Tibial nerve (tissue), 4 donors: Measurements from ENCODE around the gene GPR37L1. TPM values are rescaled to one million over a fixed set of nuclear protein-coding genes. Genes with fewer than 3 reads are reported as not detected.
A peak's percentile ranks its signal among the peaks of the same experiment; 100 is the strongest.

Experiments
- DNase-seq, 2 donors: peaks; one replicate each; pipeline ENCODE4 v3.0.0-alpha.2; 2019; ENCODE audit warnings: low spot score in 2 of 2
- H3K27ac ChIP-seq, 4 donors: fragments of 200-600 bp; sonication (generic) in 3 of 4; one replicate each; pipeline ENCODE4 v1.5.1; 2017 to 2019; ENCODE audit warnings: mild to moderate bottlenecking in 1 of 4
- H3K27me3 ChIP-seq, 2 donors: fragments of 200-600 bp; sonication (generic) in 1 of 2; one replicate each; pipeline versions ENCODE4 v1.5.1 to v1.6.0; 2017 to 2019
- H3K36me3 ChIP-seq, 3 donors: fragments of 200-600 bp; sonication (generic); one replicate each; pipeline ENCODE4 v1.5.1; 2018 to 2019
- H3K4me1 ChIP-seq, 4 donors: fragments of 200-600 bp; sonication (generic) in 3 of 4; one replicate each; pipeline ENCODE4 v1.5.1; 2017 to 2019
- H3K4me3 ChIP-seq, 4 donors: fragments of 200-600 bp; sonication (generic) in 3 of 4; one replicate each; pipeline ENCODE4 v1.5.1; 2017 to 2019; ENCODE audit warnings: mild to moderate bottlenecking in 1 of 4, moderate library complexity in 1 of 4
- H3K9me3 ChIP-seq, 4 donors: fragments of 200-600 bp; sonication (generic) in 3 of 4; one replicate each; pipeline ENCODE4 v1.5.1; 2017 to 2019
- EP300 ChIP-seq, 2 donors: sonication (generic); formaldehyde crosslinking; IDR thresholded peaks; one replicate each; pipeline ENCODE4 v1.6.1; 2017; ENCODE audit warnings: antibody characterized with exemption in 2 of 2, mild to moderate bottlenecking in 1 of 2
- POLR2A ChIP-seq, 2 donors: fragments of 450-650 bp; IDR thresholded peaks; one replicate each; pipeline ENCODE4 v1.6.1; 2017; ENCODE audit warnings: antibody characterized with exemption in 2 of 2, mild to moderate bottlenecking in 2 of 2, moderate library complexity in 2 of 2
- WGBS, 2 donors: methylation state at CpG; one replicate each; pipeline ENCODE4 v1.1.5; 2018; 5-methylcytosine and 5-hydroxymethylcytosine counted together
- total RNA-seq, 4 donors: library from RNA; depleted of rRNA; stranded (reverse); fragments of >200 nt; gene quantifications; one replicate each; pipeline ENCODE4 v1.1.0, GENCODE V29; 2016
- TF ChIP-seq, protein P1 (sequence below), 5 experiments: fragments of 200-600 bp in 3 of 5; fragments of 450-650 bp in 2 of 5; sonication (generic) in 3 of 5; IDR thresholded peaks; one replicate each; pipeline ENCODE4 v1.5.1; 2016 to 2019; ENCODE audit warnings: antibody characterized with exemption in 5 of 5, mild to moderate bottlenecking in 3 of 5, moderate library complexity in 2 of 5

Gene GPR37L1
- total RNA-seq, 4 donors from 2014 or later, result 13.8 to 26.3 (median 24.3) TPM

DNA sequence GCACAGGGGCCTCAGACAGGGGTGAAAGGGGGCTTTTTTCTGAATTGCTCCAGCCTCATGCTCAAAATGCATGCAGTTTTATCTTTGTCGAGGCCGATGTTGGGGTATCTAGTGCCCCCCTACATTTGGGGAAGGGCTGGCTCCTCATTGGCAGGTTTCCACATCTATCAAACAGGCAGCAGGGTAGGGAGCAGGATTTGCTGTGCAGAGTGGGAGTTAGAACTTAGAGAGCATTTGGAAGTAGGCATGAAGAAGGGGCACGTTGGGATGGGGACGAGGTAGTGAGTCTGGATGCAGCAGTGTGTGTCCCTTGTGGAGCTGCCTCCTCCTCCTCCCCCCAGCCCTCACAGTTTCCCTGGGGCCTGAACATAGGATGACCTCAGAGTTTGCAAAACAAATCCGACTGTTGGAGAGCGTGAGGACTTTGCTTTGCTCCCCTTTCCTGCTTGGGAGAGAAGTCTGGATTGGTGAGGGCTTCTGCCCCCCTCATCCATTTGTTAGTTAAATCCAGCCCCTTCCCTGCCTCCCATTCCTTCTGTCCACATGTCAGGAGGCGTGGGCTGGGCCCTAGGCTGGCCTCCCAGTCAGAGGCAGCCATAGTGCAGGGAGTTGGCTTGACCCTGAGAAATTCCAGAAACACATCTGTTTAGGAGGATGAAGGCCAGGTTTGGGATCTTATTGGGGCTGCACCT lies 36.9 kb upstream of the GPR37L1 start:
- Histone ChIP-seq H3K36me3 (no peaks in the 10 kb centered on the region), H3K9me3 (no peaks in the 10 kb centered on the region), H3K27ac (peak overlapping the region in 3 of 4 donors; percentile 60 to 82 (median 81)), H3K4me1 (peaks cover 7 to 39% (median 19%) of the 10 kb centered on the region in 4 donors), H3K4me3 (no peak overlapping the region), H3K27me3 (no peaks in the 10 kb centered on the region)
- no peak for DNase-seq
- WGBS, 2 donors, result 28 to 34% methylated on average over 7 of the region's 7 CpGs
- TF ChIP-seq, protein P1, sequence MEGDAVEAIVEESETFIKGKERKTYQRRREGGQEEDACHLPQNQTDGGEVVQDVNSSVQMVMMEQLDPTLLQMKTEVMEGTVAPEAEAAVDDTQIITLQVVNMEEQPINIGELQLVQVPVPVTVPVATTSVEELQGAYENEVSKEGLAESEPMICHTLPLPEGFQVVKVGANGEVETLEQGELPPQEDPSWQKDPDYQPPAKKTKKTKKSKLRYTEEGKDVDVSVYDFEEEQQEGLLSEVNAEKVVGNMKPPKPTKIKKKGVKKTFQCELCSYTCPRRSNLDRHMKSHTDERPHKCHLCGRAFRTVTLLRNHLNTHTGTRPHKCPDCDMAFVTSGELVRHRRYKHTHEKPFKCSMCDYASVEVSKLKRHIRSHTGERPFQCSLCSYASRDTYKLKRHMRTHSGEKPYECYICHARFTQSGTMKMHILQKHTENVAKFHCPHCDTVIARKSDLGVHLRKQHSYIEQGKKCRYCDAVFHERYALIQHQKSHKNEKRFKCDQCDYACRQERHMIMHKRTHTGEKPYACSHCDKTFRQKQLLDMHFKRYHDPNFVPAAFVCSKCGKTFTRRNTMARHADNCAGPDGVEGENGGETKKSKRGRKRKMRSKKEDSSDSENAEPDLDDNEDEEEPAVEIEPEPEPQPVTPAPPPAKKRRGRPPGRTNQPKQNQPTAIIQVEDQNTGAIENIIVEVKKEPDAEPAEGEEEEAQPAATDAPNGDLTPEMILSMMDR (IDR thresholded peaks at IDR 0.05), result no peak
- TF ChIP-seq EP300 (IDR thresholded peaks at IDR 0.05), result peak in 1 of 2 donors; percentile 4

DNA sequence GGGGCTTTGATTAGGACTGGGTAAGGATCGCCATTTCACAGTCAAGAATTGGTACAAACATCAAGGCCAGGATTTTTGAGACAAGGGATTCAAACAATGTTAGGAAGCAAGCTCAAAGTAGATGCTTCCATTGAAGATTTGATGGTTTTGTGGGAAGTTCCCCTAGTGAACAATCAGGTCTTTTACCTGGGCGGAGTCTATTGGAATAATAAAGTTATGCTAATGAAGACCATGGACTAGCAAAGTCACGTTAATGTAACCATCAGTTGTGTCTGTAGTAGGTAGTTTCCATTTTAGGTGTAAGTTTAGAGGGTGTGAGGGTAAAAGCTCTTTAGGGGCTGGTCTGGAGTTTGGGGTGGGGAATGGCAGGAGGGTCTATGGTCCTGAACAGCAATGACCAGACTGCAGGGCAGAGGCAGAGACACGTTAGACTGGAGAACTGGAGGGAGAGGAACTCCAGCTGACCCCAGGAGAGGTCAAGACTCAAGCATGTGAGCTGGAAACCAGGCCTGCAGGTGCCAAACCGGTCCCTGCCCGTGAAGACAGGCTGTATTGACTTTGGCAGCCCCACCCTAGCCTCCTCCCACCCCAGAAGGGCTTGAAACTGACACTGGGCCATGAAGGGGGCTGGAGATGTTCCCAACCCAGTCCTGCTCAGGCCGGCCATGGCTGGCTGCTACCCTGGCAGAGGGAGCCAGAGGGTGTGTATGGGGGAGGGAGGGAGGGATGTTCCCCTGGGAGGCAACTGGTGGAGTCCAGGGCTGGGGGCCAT lies 36.0 kb upstream of the GPR37L1 start:
- Histone ChIP-seq H3K36me3 (no peaks in the 10 kb centered on the region), H3K4me1 (peaks cover 7 to 39% (median 19%) of the 10 kb centered on the region in 4 donors), H3K27ac (peak overlapping the region in 3 of 4 donors; percentile 60 to 82 (median 81)), H3K4me3 (no peak overlapping the region), H3K9me3 (no peaks in the 10 kb centered on the region), H3K27me3 (no peaks in the 10 kb centered on the region)
- DNase-seq, result peak; percentile 7 to 18
- WGBS, 2 donors, result 46 to 54% methylated on average over 7 of the region's 7 CpGs
- TF ChIP-seq EP300 (IDR thresholded peaks at IDR 0.05) (peak in 1 of 2 donors; percentile 10), POLR2A (IDR thresholded peaks at IDR 0.05) (no peak)

DNA sequence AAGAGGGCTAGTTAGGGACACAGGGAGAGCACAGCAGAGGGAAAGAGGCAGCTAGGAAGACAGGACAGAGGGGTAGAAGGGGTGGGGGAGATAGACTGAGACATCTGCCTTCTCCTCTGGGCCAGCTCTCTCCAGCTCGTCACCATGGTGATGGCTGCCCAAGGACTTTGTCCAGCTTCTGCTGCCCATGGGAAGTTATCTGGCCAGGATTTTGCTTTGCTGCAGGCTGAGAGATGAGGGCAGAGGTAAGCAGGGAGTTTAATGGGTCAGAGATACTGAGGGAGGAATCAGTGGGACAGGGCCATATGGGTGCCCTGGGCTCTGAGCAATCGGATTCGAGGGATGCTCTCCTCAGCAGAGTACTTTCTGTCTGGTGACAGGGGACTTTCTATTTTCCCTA lies 34.5 kb upstream of the GPR37L1 start:
- Histone ChIP-seq H3K36me3 (no peaks in the 10 kb centered on the region), H3K4me3 (no peak overlapping the region), H3K27me3 (no peaks in the 10 kb centered on the region), H3K27ac (peak overlapping the region in 2 of 4 donors; percentile 60 to 82), H3K4me1 (peaks cover 7 to 39% (median 19%) of the 10 kb centered on the region in 4 donors), H3K9me3 (no peaks in the 10 kb centered on the region)
- WGBS, 2 donors, result 85 to 90% methylated on average over 3 of the region's 3 CpGs
- no peak for TF ChIP-seq POLR2A (IDR thresholded peaks at IDR 0.05)
- no peak for TF ChIP-seq EP300 (IDR thresholded peaks at IDR 0.05)
- TF ChIP-seq, protein P1 (IDR thresholded peaks at IDR 0.05), result no peak
- no peak for DNase-seq

DNA sequence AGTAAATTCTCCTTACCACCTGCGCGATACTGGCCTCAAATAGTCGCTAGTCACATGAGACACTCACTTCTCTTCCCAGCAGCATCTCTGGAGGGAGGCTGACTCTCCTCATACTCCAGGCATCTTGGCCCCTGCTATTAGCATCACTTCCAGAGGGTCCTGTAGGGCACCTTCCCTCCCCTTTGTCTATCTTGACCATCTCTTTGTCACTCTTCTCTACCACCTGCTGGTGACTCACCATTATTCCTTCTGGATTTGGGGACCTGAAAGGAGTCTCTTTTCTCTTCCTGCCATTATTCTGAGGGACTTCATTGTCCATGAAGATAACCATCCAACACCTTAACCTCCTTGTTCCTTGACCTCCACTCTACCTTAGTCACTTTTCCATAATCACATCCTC lies 31.7 kb upstream of the GPR37L1 start:
- no peaks in the 10 kb centered on the region for H3K9me3 ChIP-seq
- WGBS, 2 donors, result 95 to 99% methylated on average over 3 of the region's 3 CpGs
- peaks cover 7 to 22% (median 11%) of the 10 kb centered on the region in 4 donors for H3K4me1 ChIP-seq
- no peaks in the 10 kb centered on the region for H3K36me3 ChIP-seq
- H3K27me3 ChIP-seq, result no peaks in the 10 kb centered on the region
- TF ChIP-seq POLR2A (IDR thresholded peaks at IDR 0.05) (no peak), EP300 (IDR thresholded peaks at IDR 0.05) (no peak)
- TF ChIP-seq, protein P1 (IDR thresholded peaks at IDR 0.05), result no peak
- no peak overlapping the region for H3K4me3 ChIP-seq
- no peak overlapping the region for H3K27ac ChIP-seq
- DNase-seq, result no peak

DNA sequence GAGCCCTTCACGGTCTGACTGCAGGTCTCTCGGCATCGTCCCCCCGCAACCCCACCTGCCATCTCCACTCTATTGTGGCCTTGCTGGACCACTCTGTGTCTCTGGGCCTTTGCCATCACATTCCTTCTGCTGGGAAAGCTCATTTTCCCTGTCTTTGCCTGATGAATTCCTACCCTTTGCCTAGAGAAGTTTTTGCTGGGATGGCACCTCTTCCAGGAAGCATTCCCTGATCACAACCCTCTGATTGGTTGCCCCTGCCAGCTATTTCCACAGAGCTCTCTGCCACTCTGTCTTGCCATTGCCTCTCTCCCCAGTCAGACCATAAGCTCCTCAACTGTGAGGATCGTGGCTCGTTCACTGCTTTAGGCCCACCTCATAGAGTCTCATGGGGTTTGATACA lies 28.9 kb upstream of the GPR37L1 start:
- 93 to 94% methylated on average over 6 of the region's 6 CpGs for WGBS, 2 donors

More for the DNA sequence above, 28.9 kb upstream of the GPR37L1 start:
- Histone ChIP-seq H3K36me3 (no peaks in the 10 kb centered on the region), H3K27ac (no peak overlapping the region), H3K27me3 (no peaks in the 10 kb centered on the region), H3K4me1 (no peaks in the 10 kb centered on the region), H3K4me3 (no peak overlapping the region), H3K9me3 (no peaks in the 10 kb centered on the region)
- TF ChIP-seq, protein P1 (IDR thresholded peaks at IDR 0.05), result no peak
- no peak for TF ChIP-seq POLR2A (IDR thresholded peaks at IDR 0.05)
- TF ChIP-seq EP300 (IDR thresholded peaks at IDR 0.05), result no peak
- DNase-seq, result no peak
